K562 (cell line): ENCODE data around the gene FRMD4A. TPM values are rescaled to one million over a fixed set of nuclear protein-coding genes. Genes with fewer than 3 reads are reported as not detected.

Experiments
- ATAC-seq: fragments of 200-7000 bp; cut with Tn5 transposase; 3 replicates; pipeline ENCODE4 v1.9.1; 2020; ENCODE audit warnings: moderate library complexity
- BruUV-seq: library from RNA; stranded (reverse); fragments of 400-500 nt; replicated peaks from 2 replicates; lab custom pipeline; 2021; lab: Mats Ljungman, UMichigan
- CTCF ChIA-PET: fragments of 300-600 bp; formaldehyde crosslinking; extraction: SDS; loops from one replicate; lab custom pipeline; 2021; ENCODE audit warnings: low intra/inter-chr PET ratio; lab: Yijun Ruan, JAX
- POLR2A ChIA-PET: fragments of 300-600, 350-650 bp; sonication (Branson Sonifier 250); formaldehyde crosslinking; extraction: SDS; loops from one replicate; lab custom pipeline; 2021; ENCODE audit warnings: antibody characterized with exemption, inconsistent platforms; lab: Yijun Ruan, JAX
- DNase-seq, 4 experiments: peaks; one replicate each; pipeline versions ENCODE4 v3.0.0 to v3.0.0-alpha.2; 2011 to 2018; ENCODE audit warnings: low spot score in 3 of 4, mixed read lengths in 3 of 4; ENCODE audit errors: extremely low read depth in 1 of 4
- FAIRE-seq: peaks from 2 replicates; lab custom pipeline; 2011; peaks lifted over from hg19 to GRCh38; lab: Jason Lieb, UNC
- H2AFZ ChIP-seq: 2 replicates; pipeline ENCODE4 v1.6.0; 2011; ENCODE audit warnings: low read depth, low read length, control low read depth, inconsistent platforms
- H3K27ac ChIP-seq: fragments of 200-600 bp; 3 replicates; pipeline ENCODE4 v1.8.0; 2011; ENCODE audit warnings: low read depth, mild to moderate bottlenecking, control low read depth, inconsistent platforms, low read length, moderate library complexity, mixed read lengths; ENCODE audit errors: extremely low read depth
- H3K27me3 ChIP-seq, 2 experiments: fragments of 300-600 bp in 1 of 2; 2 replicates in 1 of 2; 3 replicates in 1 of 2; pipeline versions ENCODE4 v1.6.0 to v1.8.0; 2011; ENCODE audit warnings: inconsistent platforms in 2 of 2, low read length in 2 of 2, mild to moderate bottlenecking in 1 of 2, mixed read lengths in 1 of 2, moderate library complexity in 1 of 2; ENCODE audit not compliant: control insufficient read depth in 2 of 2, insufficient read depth in 2 of 2
- H3K36me3 ChIP-seq: fragments of 300-600 bp; 3 replicates; pipeline ENCODE4 v1.8.0; 2011; ENCODE audit warnings: mild to moderate bottlenecking, low read length, inconsistent platforms; ENCODE audit not compliant: control insufficient read depth, insufficient read depth
- H3K4me1 ChIP-seq, 2 experiments: fragments of 200-600 bp in 1 of 2; replicated peaks in 1 of 2; 2 replicates in 1 of 2; 3 replicates in 1 of 2; pipeline versions ENCODE4 v1.5.1 to v1.8.0; 2011; ENCODE audit warnings: inconsistent platforms in 2 of 2, low read length in 2 of 2, mild to moderate bottlenecking in 1 of 2, mixed read lengths in 1 of 2, moderate library complexity in 1 of 2; ENCODE audit not compliant: control insufficient read depth in 2 of 2, insufficient read depth in 2 of 2
- H3K4me2 ChIP-seq: 2 replicates; pipeline ENCODE4 v1.6.1; 2011; ENCODE audit warnings: low read length, control low read depth, inconsistent platforms, mixed read lengths; ENCODE audit not compliant: insufficient read depth
- H3K4me3 ChIP-seq: fragments of 200-600 bp; sonication (generic), shearing (Covaris generic); 2 replicates; pipeline ENCODE4 v1.5.1; 2016; ENCODE audit warnings: control low read depth, inconsistent platforms
- H3K79me2 ChIP-seq: fragments of 200-600 bp; 3 replicates; pipeline ENCODE4 v1.8.0; 2011; ENCODE audit warnings: low read length, inconsistent platforms; ENCODE audit not compliant: control insufficient read depth, insufficient read depth
- H3K9ac ChIP-seq, 2 experiments: 2 replicates each; pipeline versions ENCODE4 v1.6.0 to v1.6.1; 2011; ENCODE audit warnings: low read depth in 2 of 2, low read length in 2 of 2, control low read depth in 1 of 2, inconsistent platforms in 1 of 2, mild to moderate bottlenecking in 1 of 2, mixed read lengths in 1 of 2; ENCODE audit not compliant: insufficient read depth in 1 of 2
- H3K9me1 ChIP-seq: one replicate; pipeline ENCODE4 v1.6.0; 2011; ENCODE audit warnings: inconsistent platforms, mild to moderate bottlenecking, low read length, moderate library complexity; ENCODE audit not compliant: control insufficient read depth, insufficient read depth
- H3K9me3 ChIP-seq: replicated peaks from 2 replicates; pipeline ENCODE4 v1.5.1; 2011; ENCODE audit warnings: low read depth, low read length, inconsistent platforms; ENCODE audit not compliant: control insufficient read depth, insufficient read depth
- H4K20me1 ChIP-seq: replicated peaks from 2 replicates; pipeline ENCODE4 v1.6.1; 2011; ENCODE audit warnings: low read length, inconsistent platforms, mixed read lengths; ENCODE audit not compliant: control insufficient read depth, insufficient read depth
- ELF2 ChIP-seq: fragments of 250-450 bp; sonication (Bioruptor Pico); IDR thresholded peaks from 2 replicates; pipeline ENCODE4 v1.5.0; 2021; ENCODE audit warnings: mild to moderate bottlenecking
- FOXA1 ChIP-seq: fragments of 450-650 bp; IDR thresholded peaks from 2 replicates; pipeline ENCODE4 v1.6.1; 2016; ENCODE audit warnings: mild to moderate bottlenecking, borderline replicate concordance
- FOXJ2 ChIP-seq: fragments of 200-800 bp; sonication (Bioruptor generic); IDR thresholded peaks from 2 replicates; pipeline ENCODE4 v1.6.1; 2016; ENCODE audit warnings: missing genetic modification characterization, missing compliant biosample characterization
- OTX1 ChIP-seq: fragments of 450-650 bp; formaldehyde crosslinking; IDR thresholded peaks from 2 replicates; pipeline ENCODE4 v1.4.0; 2022; ENCODE audit warnings: mild to moderate bottlenecking
- ZNF232 ChIP-seq: sonication (generic); formaldehyde crosslinking; IDR thresholded peaks from 2 replicates; pipeline ENCODE4 v1.8.0; 2022; ENCODE audit warnings: mild to moderate bottlenecking, missing genetic modification reagents
- WGBS: fragments of 100-300 bp; shearing (Covaris generic); methylation state at CpG from one replicate; pipeline ENCODE4 v1.1.6; 2016; ENCODE audit warnings: low coverage, mixed read lengths; ENCODE audit not compliant: insufficient coverage; ENCODE audit errors: missing lambda C conversion rate; 5-methylcytosine and 5-hydroxymethylcytosine counted together
- in situ Hi-C: fragments of 300-500 bp; cut with MboI; formaldehyde crosslinking; loops from 4 replicates; pipeline ENCODE4 v1.15.0; 2018; ENCODE audit warnings: inconsistent platforms, mixed read lengths
- intact Hi-C: fragments of 100-400 bp; cut with micrococcal nuclease; formaldehyde crosslinking; loops from 2 replicates; pipeline ENCODE4 v1.14.2; 2022
- polyA plus RNA-seq, 8 experiments: library from polyadenylated mRNA; depleted of rRNA in 4 of 8; stranded (reverse) in 5 of 8; unstranded in 3 of 8; fragments of >200 nt; fragmentation: Nextera tagmentation in 2 of 8; fragmentation: Illumina TruSeq in 1 of 8; extraction: Ambion mirVana in 2 of 8; extraction: Trizol in 1 of 8; gene quantifications; 2 replicates each; pipeline versions ENCODE4 v1.2.1 to v1.2.3, GENCODE V29; 2011 to 2014; ENCODE audit warnings: inconsistent platforms in 1 of 8, missing spikeins in 1 of 8
- total RNA-seq, 7 experiments: library from RNA; depleted of rRNA in 6 of 7; stranded (reverse); fragments of >200 nt in 6 of 7; fragmentation: Illumina TruSeq in 2 of 7; extraction: Trizol in 2 of 7; gene quantifications; 2 replicates each; pipeline versions ENCODE4 v1.2.1 to v1.2.3, GENCODE V29; 2011 to 2021; ENCODE audit warnings: low replicate concordance in 1 of 7
- TF ChIP-seq, protein P1 (sequence below): IDR thresholded peaks from 2 replicates; pipeline ENCODE4 v1.6.1; 2012; ENCODE audit warnings: low read depth, low read length, improper control_type of control experiment, borderline replicate concordance
- TF ChIP-seq, protein P2 (sequence below), 2 experiments: fragments of 450-650 bp; IDR thresholded peaks; 2 replicates each; pipeline ENCODE4 v1.6.1; 2016; ENCODE audit warnings: mild to moderate bottlenecking in 2 of 2, borderline replicate concordance in 1 of 2, low read depth in 1 of 2, moderate library complexity in 1 of 2
- TF ChIP-seq, protein P3 (sequence below): sonication (generic); formaldehyde crosslinking; IDR thresholded peaks from 2 replicates; pipeline ENCODE4 v1.8.0; 2022; ENCODE audit warnings: missing genetic modification reagents, mild to moderate bottlenecking, borderline replicate concordance

Gene FRMD4A
- total and polyA plus RNA-seq, 9 of the 15 experiments (the other 6 are each of a cell fraction or from before 2014, with no cell fraction given) = 0.80 to 5.2 (median 3.0) TPM

DNA sequence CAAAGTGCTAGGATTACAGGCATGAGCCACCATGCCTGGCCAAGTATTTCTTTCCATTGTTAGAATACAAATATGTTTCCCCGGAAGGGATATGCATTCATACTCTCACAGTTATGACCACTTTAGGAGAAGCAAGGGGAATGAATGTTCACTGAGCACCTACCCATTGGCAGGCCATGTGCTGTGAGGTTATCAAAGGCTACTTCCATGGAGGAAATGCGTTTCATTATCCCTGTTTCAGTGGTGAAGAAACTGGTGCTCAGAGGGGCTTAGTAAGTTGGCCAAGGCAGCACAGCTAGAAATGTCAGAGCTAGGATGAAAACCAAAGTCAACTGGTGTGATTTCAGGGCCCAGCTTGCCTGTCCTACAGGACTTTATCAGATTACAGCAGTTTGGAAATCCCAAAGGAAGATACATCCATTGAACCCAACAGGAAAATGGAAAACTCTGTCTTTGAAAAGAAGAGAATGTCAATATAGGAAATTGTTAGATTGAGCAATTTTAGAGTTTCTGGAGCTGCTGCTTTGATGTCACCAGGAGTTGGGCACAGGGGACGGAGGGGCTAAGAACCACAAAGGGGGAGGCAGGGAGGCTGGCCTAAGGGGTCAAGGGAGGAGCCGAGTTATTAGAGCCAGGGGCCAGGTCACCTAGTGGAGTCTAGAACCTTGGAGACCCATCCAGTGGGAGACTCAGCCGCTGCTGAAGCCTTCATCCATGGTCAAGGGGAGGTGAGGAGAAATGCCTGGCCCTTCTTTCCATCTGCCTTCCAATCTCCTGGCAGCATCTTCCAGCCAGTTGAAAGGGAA lies 319.8 kb downstream of the FRMD4A start:
- H3K4me3 ChIP-seq = no peak overlapping the region
- DNase-seq = no peak
- H3K79me2 ChIP-seq = no peaks in the 10 kb centered on the region
- no TSS peak for BruUV-seq
- ChIA-PET CTCF (no interaction called here), POLR2A (interaction anchor here (0.7 kb wide), 1 partner anchor 367 kb away, joined by 3 read pairs; no protein-coding TSS in a partner anchor)
- no peaks in the 10 kb centered on the region for H3K4me1 ChIP-seq
- no peak overlapping the region for H3K4me2 ChIP-seq
- H2AFZ ChIP-seq = no peak overlapping the region
- no peak overlapping the region for H3K27ac ChIP-seq
- H4K20me1 ChIP-seq = no peaks in the 10 kb centered on the region
- WGBS = 0% methylated on average over 5 of the region's 5 CpGs
- H3K9me3 ChIP-seq = no peaks in the 10 kb centered on the region
- intact Hi-C loops (no loop called here), in situ Hi-C loops (no loop called here)
- H3K36me3 ChIP-seq = no peaks in the 10 kb centered on the region
- FAIRE-seq = no peak
- H3K9ac ChIP-seq = no peak overlapping the region
- H3K9me1 ChIP-seq = no peaks in the 10 kb centered on the region
- peaks cover 7 to 38% of the 10 kb centered on the region in 2 experiments; a peak in 4 of 5 replicates for H3K27me3 ChIP-seq
- ATAC-seq = no peak
- TF ChIP-seq, protein P1, sequence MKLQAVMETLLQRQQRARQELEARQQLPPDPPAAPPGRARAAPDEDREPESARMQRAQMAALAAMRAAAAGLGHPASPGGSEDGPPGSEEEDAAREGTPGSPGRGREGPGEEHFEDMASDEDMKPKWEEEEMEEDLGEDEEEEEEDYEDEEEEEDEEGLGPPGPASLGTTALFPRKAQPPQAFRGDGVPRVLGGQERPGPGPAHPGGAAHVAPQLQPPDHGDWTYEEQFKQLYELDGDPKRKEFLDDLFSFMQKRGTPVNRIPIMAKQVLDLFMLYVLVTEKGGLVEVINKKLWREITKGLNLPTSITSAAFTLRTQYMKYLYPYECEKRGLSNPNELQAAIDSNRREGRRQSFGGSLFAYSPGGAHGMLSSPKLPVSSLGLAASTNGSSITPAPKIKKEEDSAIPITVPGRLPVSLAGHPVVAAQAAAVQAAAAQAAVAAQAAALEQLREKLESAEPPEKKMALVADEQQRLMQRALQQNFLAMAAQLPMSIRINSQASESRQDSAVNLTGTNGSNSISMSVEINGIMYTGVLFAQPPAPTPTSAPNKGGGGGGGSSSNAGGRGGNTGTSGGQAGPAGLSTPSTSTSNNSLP = no peak
- TF ChIP-seq OTX1 (CRISPR knock-in tag) (no peak), ELF2 (CRISPR knock-in tag) (no peak), FOXA1 (no peak), FOXJ2 (tag) (no peak), ZNF232 (CRISPR knock-in tag) (no peak)
- TF ChIP-seq, protein P2, sequence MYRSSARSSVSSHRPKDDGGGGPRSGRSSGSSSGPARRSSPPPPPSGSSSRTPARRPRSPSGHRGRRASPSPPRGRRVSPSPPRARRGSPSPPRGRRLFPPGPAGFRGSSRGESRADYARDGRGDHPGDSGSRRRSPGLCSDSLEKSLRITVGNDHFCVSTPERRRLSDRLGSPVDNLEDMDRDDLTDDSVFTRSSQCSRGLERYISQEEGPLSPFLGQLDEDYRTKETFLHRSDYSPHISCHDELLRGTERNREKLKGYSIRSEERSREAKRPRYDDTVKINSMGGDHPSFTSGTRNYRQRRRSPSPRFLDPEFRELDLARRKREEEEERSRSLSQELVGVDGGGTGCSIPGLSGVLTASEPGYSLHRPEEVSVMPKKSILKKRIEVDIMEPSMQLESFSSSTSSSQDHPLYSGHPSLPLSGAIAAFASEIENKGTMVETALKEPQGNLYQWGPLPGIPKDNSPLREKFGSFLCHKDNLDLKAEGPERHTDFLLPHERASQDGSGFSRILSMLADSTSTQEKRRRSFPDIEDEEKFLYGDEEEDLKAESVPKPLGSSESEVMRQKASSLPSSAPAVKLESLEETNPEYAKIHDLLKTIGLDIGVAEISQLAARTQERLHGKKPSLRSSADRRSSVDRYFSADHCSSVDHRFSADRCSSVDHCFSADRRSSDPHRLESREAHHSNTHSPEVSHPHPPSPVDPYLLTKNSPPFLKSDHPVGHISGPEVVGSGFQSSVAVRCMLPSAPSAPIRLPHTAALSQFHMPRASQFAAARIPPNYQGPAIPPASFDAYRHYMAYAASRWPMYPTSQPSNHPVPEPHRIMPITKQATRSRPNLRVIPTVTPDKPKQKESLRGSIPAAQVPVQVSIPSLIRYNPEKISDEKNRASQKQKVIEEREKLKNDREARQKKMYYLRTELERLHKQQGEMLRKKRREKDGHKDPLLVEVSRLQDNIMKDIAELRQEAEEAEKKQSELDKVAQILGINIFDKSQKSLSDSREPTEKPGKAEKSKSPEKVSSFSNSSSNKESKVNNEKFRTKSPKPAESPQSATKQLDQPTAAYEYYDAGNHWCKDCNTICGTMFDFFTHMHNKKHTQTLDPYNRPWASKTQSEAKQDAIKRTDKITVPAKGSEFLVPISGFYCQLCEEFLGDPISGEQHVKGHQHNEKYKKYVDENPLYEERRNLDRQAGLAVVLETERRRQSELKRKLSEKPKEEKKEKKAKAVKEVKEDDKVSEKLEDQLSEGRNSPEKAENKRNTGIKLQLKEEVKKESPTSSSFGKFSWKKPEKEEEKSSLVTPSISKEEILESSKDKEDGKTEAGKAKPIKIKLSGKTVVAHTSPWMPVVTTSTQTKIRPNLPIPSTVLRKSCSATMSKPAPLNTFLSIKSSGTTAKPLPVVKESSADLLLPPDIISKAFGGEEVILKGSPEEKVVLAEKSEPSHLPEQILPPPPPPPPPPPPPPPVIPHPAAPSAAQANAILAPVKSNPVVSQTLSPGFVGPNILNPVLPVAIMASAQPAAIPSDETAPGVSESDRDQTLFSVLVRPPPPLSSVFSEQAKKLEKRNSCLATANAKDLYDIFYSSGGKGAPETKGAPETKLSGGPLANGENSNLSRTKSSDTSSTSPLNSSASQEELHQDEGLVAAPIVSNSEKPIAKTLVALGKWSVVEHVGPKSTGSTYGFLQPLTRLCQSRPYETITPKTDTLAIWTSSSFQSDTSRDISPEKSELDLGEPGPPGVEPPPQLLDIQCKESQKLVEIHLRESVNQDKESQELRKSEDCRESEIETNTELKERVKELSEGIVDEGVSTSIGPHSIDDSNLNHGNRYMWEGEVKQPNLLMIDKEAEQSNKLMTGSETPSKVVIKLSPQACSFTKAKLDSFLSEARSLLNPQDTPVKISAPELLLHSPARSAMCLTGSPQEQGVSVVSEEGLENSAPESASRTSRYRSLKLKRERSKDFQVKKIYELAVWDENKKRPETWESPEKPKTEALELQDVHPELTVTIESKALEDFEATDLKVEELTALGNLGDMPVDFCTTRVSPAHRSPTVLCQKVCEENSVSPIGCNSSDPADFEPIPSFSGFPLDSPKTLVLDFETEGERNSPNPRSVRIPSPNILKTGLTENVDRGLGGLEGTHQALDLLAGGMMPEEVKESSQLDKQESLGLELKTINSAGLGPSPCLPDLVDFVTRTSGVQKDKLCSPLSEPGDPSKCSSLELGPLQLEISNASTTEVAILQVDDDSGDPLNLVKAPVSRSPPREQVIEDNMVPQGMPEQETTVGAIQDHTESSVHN (IDR thresholded peaks at IDR 0.05; ENCODE audit: borderline replicate concordance in 1 of 2, low read depth in 1 of 2) = no peak
- TF ChIP-seq, protein P3, sequence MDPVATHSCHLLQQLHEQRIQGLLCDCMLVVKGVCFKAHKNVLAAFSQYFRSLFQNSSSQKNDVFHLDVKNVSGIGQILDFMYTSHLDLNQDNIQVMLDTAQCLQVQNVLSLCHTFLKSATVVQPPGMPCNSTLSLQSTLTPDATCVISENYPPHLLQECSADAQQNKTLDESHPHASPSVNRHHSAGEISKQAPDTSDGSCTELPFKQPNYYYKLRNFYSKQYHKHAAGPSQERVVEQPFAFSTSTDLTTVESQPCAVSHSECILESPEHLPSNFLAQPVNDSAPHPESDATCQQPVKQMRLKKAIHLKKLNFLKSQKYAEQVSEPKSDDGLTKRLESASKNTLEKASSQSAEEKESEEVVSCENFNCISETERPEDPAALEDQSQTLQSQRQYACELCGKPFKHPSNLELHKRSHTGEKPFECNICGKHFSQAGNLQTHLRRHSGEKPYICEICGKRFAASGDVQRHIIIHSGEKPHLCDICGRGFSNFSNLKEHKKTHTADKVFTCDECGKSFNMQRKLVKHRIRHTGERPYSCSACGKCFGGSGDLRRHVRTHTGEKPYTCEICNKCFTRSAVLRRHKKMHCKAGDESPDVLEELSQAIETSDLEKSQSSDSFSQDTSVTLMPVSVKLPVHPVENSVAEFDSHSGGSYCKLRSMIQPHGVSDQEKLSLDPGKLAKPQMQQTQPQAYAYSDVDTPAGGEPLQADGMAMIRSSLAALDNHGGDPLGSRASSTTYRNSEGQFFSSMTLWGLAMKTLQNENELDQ (CRISPR knock-in tag) = no peak
